Loucy (cell line): ENCODE data around the gene DBF4B.

Experiments
- EZH2phosphoT487 ChIP-seq: fragments of 200-600 bp; IDR thresholded peaks from 2 replicates; pipeline ENCODE4 v1.6.1; 2018; ENCODE audit warnings: antibody characterized with exemption, mild to moderate bottlenecking, moderate library complexity, borderline replicate concordance
- TF ChIP-seq, protein P1 (sequence below): fragments of 200-600 bp; sonication (generic); conservative IDR thresholded peaks from 2 replicates; pipeline ENCODE4 v1.5.1; 2014; ENCODE audit warnings: mild to moderate bottlenecking, antibody characterized with exemption, low read length

DNA sequence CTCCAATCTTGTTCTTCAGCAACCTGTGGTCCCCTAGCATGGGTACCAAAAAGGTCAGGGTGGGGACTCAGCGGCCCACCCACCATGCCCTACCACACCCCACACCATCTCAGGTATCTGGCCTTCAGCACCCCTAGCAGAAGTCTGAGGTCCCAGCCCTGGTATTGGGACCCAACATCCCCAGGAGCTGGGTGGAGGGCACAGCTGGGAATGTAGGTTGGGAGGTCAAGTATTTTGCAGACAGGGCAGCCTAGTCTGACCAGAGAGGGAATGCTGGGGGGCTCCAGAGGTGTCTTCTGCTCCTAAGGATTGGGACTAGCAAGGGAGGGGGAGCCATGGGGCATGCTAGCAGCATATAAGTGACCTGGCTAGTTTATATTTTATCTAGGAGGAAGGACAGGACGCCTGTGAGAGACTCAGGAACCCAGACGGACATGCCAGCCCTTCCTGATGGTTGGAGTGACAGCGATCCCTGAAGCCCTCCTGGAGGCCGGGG lies 49.5 kb downstream of the DBF4B start:
- TF ChIP-seq, protein P1, sequence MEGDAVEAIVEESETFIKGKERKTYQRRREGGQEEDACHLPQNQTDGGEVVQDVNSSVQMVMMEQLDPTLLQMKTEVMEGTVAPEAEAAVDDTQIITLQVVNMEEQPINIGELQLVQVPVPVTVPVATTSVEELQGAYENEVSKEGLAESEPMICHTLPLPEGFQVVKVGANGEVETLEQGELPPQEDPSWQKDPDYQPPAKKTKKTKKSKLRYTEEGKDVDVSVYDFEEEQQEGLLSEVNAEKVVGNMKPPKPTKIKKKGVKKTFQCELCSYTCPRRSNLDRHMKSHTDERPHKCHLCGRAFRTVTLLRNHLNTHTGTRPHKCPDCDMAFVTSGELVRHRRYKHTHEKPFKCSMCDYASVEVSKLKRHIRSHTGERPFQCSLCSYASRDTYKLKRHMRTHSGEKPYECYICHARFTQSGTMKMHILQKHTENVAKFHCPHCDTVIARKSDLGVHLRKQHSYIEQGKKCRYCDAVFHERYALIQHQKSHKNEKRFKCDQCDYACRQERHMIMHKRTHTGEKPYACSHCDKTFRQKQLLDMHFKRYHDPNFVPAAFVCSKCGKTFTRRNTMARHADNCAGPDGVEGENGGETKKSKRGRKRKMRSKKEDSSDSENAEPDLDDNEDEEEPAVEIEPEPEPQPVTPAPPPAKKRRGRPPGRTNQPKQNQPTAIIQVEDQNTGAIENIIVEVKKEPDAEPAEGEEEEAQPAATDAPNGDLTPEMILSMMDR, result no peak
- TF ChIP-seq EZH2phosphoT487, result no peak
